HG02642 (cell line): Measurements from ENCODE around the gene NMT2.

Experiments used
- ATAC-seq: cut with Tn5 transposase; IDR thresholded peaks from one replicate; pipeline ENCODE4 v1.9.1; 2021; ENCODE audit warnings: mild to moderate bottlenecking; ENCODE audit not compliant: unreplicated experiment, poor library complexity

The NMT2 gene

GRCh38 chr10:15147594-15148392 is 20.7 kb downstream of the NMT2 start:
- ATAC-seq = no peak

GRCh38 chr10:15146366-15146765 is 22.1 kb downstream of the NMT2 start:
- no peak for ATAC-seq

GRCh38 chr10:15144788-15145187 is 23.7 kb downstream of the NMT2 start:
- no peak for ATAC-seq

DNA sequence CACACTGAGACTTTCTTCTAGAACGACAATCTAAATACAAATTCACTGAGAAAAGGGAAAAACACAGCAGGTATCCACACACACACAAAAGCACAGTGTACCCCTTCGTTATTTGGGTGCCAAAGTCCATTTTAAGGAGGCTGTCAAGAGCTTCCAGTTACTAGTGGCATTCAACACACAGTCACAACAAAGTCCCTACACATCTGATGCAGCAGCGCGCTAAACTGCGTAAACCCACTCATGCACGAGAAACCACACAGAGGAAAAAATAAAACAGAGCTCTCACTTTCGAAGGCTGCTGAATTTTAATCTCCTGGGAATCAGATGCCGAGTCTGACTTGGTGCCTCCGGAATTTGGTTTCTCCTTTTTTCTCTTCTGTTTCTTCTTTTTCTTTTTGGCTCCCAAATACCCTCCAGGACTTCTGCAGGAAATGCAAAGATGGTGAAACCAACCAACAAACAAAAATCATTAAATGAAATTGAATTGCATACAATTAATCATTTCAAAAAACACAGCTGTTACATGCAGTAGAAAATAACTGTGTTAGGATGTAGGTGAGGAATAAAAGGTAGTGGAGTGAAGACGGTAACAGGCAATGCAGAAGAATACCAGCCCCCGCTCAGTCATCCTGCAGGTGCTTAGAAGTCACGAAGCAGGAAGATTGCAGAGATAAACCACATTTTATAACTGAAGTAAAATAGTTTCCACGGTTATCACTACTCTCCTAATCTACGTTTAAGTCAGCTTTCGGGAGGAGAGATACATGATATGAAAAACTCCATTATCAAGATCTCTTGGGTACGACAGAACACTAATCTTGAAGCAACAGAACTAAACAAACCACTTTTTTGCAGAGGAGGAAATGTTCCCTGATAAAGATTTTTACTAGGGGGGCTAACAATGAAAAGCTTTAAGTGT is 27.1 kb downstream of the NMT2 start:
- ATAC-seq = peak; percentile 89

GRCh38 chr10:15140698-15141097 is 27.8 kb downstream of the NMT2 start:
- no peak for ATAC-seq

GRCh38 chr10:15137636-15138035 is 30.9 kb downstream of the NMT2 start:
- ATAC-seq = no peak

GRCh38 chr10:15137036-15137359 is 31.5 kb downstream of the NMT2 start:
- no peak for ATAC-seq

- no peak for ATAC-seq
These were observed 32.1 kb downstream of the NMT2 start for GRCh38 chr10:15136129-15137035.

DNA sequence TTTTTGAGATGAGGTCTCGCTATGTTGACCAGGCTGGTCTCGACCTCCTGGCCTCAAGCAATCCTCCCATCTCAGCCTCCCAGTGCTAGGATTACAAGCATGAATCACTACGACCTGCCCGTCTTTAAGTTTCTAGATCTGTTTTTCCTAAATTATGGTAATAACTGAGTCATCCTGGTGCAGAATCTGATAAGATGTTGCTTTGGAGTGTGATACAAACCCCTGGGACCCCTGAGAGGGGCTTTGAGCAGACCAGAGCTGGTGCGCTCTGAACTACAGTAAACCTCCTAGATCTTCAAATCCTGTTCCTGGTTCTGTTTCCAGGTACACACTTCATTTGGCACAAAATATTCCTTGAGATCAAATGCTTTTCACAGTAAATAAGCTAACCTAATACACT is 37.2 kb downstream of the NMT2 start:
- ATAC-seq = no peak

DNA sequence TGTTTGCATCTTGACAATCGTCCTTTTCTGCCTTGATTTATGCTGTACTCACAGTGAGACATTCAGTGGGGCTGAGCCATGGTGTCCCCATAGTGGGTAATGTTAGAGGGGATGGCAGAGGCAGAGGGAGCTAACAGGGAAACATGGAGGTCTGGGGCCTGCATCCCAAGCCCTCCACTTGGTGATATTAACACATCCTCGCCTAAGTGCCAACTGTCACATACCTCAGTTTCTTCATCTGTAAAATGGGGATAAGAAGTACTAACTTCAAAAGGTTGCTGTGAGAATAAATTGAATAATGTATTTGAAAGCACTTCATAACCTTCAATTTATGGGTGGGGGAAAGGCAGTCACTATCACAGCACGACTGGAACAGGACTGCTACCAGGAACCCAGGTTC is 43.6 kb downstream of the NMT2 start:
- ATAC-seq = no peak

DNA sequence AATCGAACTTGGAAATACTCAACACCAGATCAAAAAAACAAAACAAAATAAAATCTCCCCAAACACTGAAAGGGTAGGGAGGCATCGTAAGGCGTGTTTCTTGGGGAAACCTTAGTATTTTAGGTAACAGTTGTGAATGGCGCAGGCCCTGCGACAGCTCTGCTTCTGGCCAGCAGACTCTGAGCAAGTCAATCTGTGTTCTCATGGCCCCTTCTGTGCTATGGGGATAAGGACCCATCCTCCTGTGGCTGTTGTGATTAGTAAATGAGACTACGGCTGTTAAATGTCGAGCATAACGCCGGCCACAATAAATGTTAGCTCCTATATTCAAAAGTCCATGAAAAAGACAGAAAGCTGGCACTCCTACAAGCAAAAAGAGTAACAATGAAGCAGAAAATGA is 44.3 kb downstream of the NMT2 start:
- no peak for ATAC-seq

GRCh38 chr10:15123749-15124184 is 44.7 kb downstream of the NMT2 start:
- no peak for ATAC-seq

DNA sequence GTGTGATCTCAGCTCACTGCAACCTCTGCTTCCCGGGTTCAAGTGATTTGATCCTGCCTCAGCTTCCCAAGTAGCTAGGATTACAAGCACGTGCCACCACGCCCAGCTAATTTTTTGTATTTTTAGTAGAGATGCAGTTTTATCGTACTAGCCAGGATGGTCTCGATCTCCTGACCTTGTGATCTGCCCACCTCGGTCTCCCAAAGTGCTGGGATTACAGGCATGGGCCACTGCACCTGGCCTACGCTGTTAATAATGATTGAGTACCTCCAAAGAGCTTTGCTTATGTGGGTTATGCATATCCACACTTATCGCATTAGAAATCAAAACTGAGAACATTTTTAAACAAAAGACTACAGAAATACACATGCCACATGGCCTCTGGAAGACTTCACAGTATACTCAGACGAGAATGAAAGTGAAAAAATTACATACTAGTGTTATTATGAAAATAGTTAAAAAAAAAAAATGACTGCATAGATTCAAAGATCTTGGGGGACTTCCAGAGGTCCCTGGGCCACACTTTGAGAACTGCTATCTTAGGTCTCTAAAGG is 45.9 kb downstream of the NMT2 start:
- ATAC-seq = peak; percentile 89

- ATAC-seq = no peak
These were observed 46.8 kb downstream of the NMT2 start for GRCh38 chr10:15121707-15122106.

- no peak for ATAC-seq
These were observed 48.0 kb downstream of the NMT2 start for GRCh38 chr10:15120523-15120922.

- ATAC-seq = no peak
These were observed 49.9 kb downstream of the NMT2 start for GRCh38 chr10:15118615-15119014.

DNA sequence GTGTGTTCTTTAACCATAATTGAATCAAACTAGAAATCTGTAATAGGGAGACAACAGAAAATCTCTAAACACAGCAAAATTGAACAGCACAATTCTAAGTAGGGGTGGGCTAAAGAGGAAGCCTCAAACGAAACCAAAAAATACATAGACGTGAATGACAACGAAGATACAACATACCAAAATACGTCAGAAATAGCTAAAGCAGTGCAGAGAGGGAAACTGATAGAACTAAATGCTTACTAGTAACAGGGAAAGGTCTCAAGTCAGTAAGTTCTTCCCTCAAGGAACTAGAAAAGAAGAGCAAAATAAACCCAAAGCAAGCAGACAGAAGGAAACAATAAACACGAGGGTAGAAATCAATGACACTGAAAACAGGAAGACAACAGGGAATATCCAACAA is 52.3 kb downstream of the NMT2 start:
- no peak for ATAC-seq

DNA sequence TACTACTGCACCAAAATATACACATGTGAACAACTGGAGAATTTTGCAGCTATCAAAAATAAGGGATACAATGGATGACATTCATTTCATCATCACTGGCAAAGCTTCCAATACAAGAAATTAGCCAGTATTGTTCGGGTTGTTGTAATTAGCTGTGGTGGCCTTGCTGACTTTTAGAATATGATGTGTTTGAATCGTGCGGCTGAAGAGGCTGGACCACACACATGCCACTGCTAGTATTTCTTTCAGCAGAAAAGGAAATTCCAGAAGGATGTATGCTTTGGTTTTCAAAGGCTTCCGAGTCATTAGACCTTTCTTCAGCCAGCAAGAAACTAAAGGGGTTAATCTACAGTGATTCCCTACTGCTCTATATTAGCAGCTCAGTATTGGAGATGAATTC is 54.7 kb downstream of the NMT2 start:
- no peak for ATAC-seq

DNA sequence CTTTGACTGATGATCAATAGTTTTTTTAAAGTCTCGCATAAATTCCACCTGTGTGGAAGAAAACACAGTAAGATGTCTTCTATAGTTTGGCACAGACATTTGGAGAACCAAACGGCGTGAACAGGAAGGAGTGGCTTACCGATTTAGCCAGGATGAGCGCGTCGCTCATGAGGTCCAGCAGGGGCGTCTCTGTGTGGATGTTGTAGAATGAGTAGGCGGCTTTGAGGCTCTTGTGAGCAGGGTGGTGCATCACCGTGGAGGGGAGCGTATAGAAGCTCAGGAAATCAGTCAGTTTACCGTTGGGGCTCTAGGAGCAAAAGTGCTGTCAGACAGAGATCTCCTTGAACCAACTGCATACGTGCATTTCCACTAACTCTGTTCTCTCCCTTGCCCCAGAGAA is 55.8 kb downstream of the NMT2 start:
- ATAC-seq = no peak

DNA sequence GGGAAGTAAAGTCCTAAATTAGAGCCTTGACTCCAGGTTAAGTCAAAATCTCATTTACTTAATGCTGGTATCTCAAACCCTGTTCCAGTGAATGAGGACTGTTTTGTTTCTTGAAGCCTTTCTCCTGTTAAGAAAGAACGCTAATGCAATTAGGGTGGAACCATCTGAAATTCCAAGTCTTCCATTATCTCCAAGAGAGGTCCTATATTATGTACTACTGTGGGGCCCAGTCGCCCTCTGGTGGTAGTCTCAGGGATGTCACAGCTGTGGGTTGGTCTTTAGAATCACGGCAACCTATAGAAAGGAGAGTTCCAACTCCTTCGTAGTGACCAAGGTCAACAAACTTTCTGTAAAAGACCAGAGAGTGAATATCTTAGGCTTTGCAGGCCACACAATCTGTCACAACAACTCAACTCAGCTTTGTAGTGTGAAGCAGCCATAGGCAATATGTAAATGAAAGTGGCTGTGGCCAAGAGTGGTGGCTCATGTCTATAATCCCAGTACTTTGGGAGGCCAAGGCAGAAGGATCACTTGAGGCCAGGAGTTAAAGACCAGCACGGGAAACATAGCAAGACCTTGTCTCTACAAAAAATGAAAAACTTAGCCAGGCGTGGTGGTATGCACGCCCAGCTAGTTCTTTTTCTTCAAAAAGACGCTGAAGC is 62.0 kb downstream of the NMT2 start:
- ATAC-seq = peak; percentile 85
